Mesenchymal stem cell (in vitro differentiated cells and primary cell): ENCODE data around the gene CTXN3.

ENCODE experiments used
- DNase-seq: peaks from one replicate; pipeline ENCODE4 v3.0.0-alpha.2; 2013
- H2AFZ ChIP-seq: one replicate; pipeline ENCODE4 v1.6.1; 2013; ENCODE audit warnings: low read depth, mild to moderate bottlenecking, control low read depth, inconsistent platforms, low read length, moderate library complexity
- H2AK5ac ChIP-seq: 2 replicates; pipeline ENCODE4 v1.6.1; 2013; ENCODE audit warnings: low read length, moderate library complexity, mild to moderate bottlenecking, inconsistent platforms; ENCODE audit not compliant: severe bottlenecking
- H2BK120ac ChIP-seq: one replicate; pipeline ENCODE4 v1.6.1; 2013; ENCODE audit warnings: low read depth, mild to moderate bottlenecking, inconsistent platforms, low read length, moderate library complexity
- H2BK12ac ChIP-seq, 2 experiments: one replicate each; pipeline ENCODE4 v1.6.1; 2013; ENCODE audit warnings: inconsistent platforms in 2 of 2, low read length in 2 of 2, mild to moderate bottlenecking in 2 of 2, moderate library complexity in 2 of 2, control low read depth in 1 of 2
- H2BK15ac ChIP-seq: one replicate; pipeline ENCODE4 v1.6.1; 2013; ENCODE audit warnings: mild to moderate bottlenecking, low read depth, inconsistent platforms; ENCODE audit not compliant: poor library complexity, severe bottlenecking
- H2BK5ac ChIP-seq: 2 replicates; pipeline ENCODE4 v1.6.1; 2013; ENCODE audit warnings: low read depth, mild to moderate bottlenecking, low read length, control low read depth, inconsistent platforms; ENCODE audit not compliant: poor library complexity, severe bottlenecking
- H3K14ac ChIP-seq, 2 experiments: one replicate each; pipeline ENCODE4 v1.6.1; 2013; ENCODE audit warnings: inconsistent platforms in 2 of 2, low read length in 2 of 2, control low read depth in 1 of 2, mild to moderate bottlenecking in 1 of 2, moderate library complexity in 1 of 2
- H3K18ac ChIP-seq, 2 experiments: one replicate each; pipeline ENCODE4 v1.6.1; 2013; ENCODE audit warnings: inconsistent platforms in 2 of 2, low read length in 2 of 2, control low read depth in 1 of 2, low read depth in 1 of 2, mild to moderate bottlenecking in 1 of 2
- H3K23ac ChIP-seq, 2 experiments: one replicate each; pipeline ENCODE4 v1.6.1; 2013; ENCODE audit warnings: inconsistent platforms in 2 of 2, low read length in 2 of 2, mild to moderate bottlenecking in 2 of 2, moderate library complexity in 2 of 2, control low read depth in 1 of 2
- H3K27ac ChIP-seq: 2 replicates; pipeline ENCODE4 v1.5.1; 2013; ENCODE audit warnings: mild to moderate bottlenecking, moderate library complexity, low read length, control low read depth, inconsistent platforms; ENCODE audit not compliant: poor library complexity, severe bottlenecking
- H3K27me3 ChIP-seq, 2 experiments: 2 replicates each; pipeline versions ENCODE4 v1.6.1 to v1.7.0; 2013; ENCODE audit warnings: low read length in 2 of 2, mild to moderate bottlenecking in 2 of 2, moderate library complexity in 2 of 2, control low read depth in 1 of 2, inconsistent platforms in 1 of 2; ENCODE audit not compliant: control insufficient read depth in 1 of 2, insufficient read depth in 1 of 2
- H3K36me3 ChIP-seq, 2 experiments: 2 replicates each; pipeline versions ENCODE4 v1.6.1 to v1.7.0; 2013; ENCODE audit warnings: low read length in 2 of 2, control low read depth in 1 of 2, inconsistent platforms in 1 of 2, low read depth in 1 of 2, mild to moderate bottlenecking in 1 of 2; ENCODE audit not compliant: insufficient read depth in 2 of 2, control insufficient read depth in 1 of 2
- H3K4ac ChIP-seq, 2 experiments: one replicate each; pipeline ENCODE4 v1.6.1; 2013; ENCODE audit warnings: inconsistent platforms in 2 of 2, low read length in 2 of 2, mild to moderate bottlenecking in 2 of 2, moderate library complexity in 2 of 2, control low read depth in 1 of 2, low read depth in 1 of 2
- H3K4me1 ChIP-seq: 2 replicates; pipeline ENCODE4 v1.6.1; 2013; ENCODE audit warnings: low read depth, low read length, control low read depth; ENCODE audit not compliant: control insufficient read depth, insufficient read depth
- H3K4me2 ChIP-seq: 2 replicates; pipeline ENCODE4 v1.6.1; 2013; ENCODE audit warnings: low read length, mild to moderate bottlenecking, inconsistent platforms; ENCODE audit not compliant: poor library complexity, severe bottlenecking
- H3K4me3 ChIP-seq, 2 experiments: 2 replicates each; pipeline versions ENCODE4 v1.5.1 to v1.7.0; 2013; ENCODE audit warnings: low read length in 2 of 2, mild to moderate bottlenecking in 2 of 2, control low read depth in 1 of 2, low read depth in 1 of 2; ENCODE audit not compliant: insufficient read depth in 1 of 2
- H3K79me1 ChIP-seq: replicated peaks from 2 replicates; pipeline ENCODE4 v1.6.1; 2013; ENCODE audit warnings: mild to moderate bottlenecking, control low read depth, low read length, inconsistent platforms; ENCODE audit not compliant: poor library complexity, severe bottlenecking
- H3K9ac ChIP-seq: 2 replicates; pipeline ENCODE4 v1.7.0; 2013; ENCODE audit warnings: mild to moderate bottlenecking, low read length, moderate library complexity
- H3K9me3 ChIP-seq: 2 replicates; pipeline ENCODE4 v1.7.0; 2013; ENCODE audit warnings: mild to moderate bottlenecking, low read length; ENCODE audit not compliant: control insufficient read depth
- H4K8ac ChIP-seq: one replicate; pipeline ENCODE4 v1.6.1; 2013; ENCODE audit warnings: inconsistent platforms, mild to moderate bottlenecking, low read length, moderate library complexity
- H4K91ac ChIP-seq: one replicate; pipeline ENCODE4 v1.6.1; 2013; ENCODE audit warnings: mild to moderate bottlenecking, low read length, inconsistent platforms
- WGBS: methylation state at CpG from one replicate; pipeline ENCODE4 v1.1.7; 2013; ENCODE audit warnings: mixed read lengths; 5-methylcytosine and 5-hydroxymethylcytosine counted together

CTXN3 gene

GRCh38 chr5:127696683-127697082, 47.8 kb downstream of the CTXN3 start:
- Histone ChIP-seq H3K79me1 (no peaks in the 10 kb centered on the region), H2BK120ac (no peak overlapping the region), H3K4me2 (no peak overlapping the region), H2BK12ac (no peak overlapping the region), H3K4me3 (no peak overlapping the region), H2AFZ (no peak overlapping the region), H2BK5ac (no peak overlapping the region), H3K9me3 (no peaks in the 10 kb centered on the region), H3K4me1 (peaks cover 2% of the 10 kb centered on the region), H3K9ac (no peak overlapping the region), H2BK15ac (no peak overlapping the region), H4K91ac (no peak overlapping the region), H3K23ac (no peak overlapping the region), H3K18ac (no peak overlapping the region), H3K27me3 (no peaks in the 10 kb centered on the region), H2AK5ac (no peak overlapping the region), H4K8ac (no peak overlapping the region), H3K4ac (no peak overlapping the region), H3K36me3 (no peaks in the 10 kb centered on the region), H3K14ac (no peak overlapping the region), H3K27ac (peak overlapping the region; percentile 79)
- WGBS: 37% methylated on average over 5 of the region's 6 CpGs
- peak; percentile 63 for DNase-seq

- Histone ChIP-seq H3K23ac (no peak overlapping the region), H3K27me3 (no peaks in the 10 kb centered on the region), H3K27ac (peak overlapping the region; percentile 80), H4K8ac (no peak overlapping the region), H3K79me1 (no peaks in the 10 kb centered on the region), H4K91ac (no peak overlapping the region), H3K4ac (no peak overlapping the region), H3K18ac (peak overlapping the region in 1 of 2 experiments; percentile 40), H3K36me3 (no peaks in the 10 kb centered on the region), H2AFZ (no peak overlapping the region), H2BK120ac (no peak overlapping the region), H3K4me3 (no peak overlapping the region), H2BK12ac (peak overlapping the region in 1 of 2 experiments; percentile 72), H3K14ac (no peak overlapping the region), H3K9me3 (no peaks in the 10 kb centered on the region), H2BK5ac (peak overlapping the region; percentile 95), H3K9ac (no peak overlapping the region), H2BK15ac (no peak overlapping the region), H3K4me2 (no peak overlapping the region), H3K4me1 (peaks cover 2% of the 10 kb centered on the region), H2AK5ac (peak overlapping the region; percentile 90)
- WGBS: 59% methylated on average over 2 of the region's 2 CpGs
- peak; percentile 68 for DNase-seq
These were observed 49.2 kb downstream of the CTXN3 start for GRCh38 chr5:127697894-127698600.

GRCh38 chr5:127699416-127699815, 50.5 kb downstream of the CTXN3 start:
- Histone ChIP-seq H3K23ac (no peak overlapping the region), H3K27me3 (no peaks in the 10 kb centered on the region), H3K27ac (no peak overlapping the region), H2BK15ac (no peak overlapping the region), H2BK120ac (no peak overlapping the region), H3K79me1 (no peaks in the 10 kb centered on the region), H3K4ac (no peak overlapping the region), H4K8ac (no peak overlapping the region), H3K4me1 (peaks cover 2% of the 10 kb centered on the region), H2BK5ac (no peak overlapping the region), H3K18ac (no peak overlapping the region), H3K4me2 (no peak overlapping the region), H3K9me3 (no peaks in the 10 kb centered on the region), H2BK12ac (no peak overlapping the region), H2AK5ac (no peak overlapping the region), H3K9ac (no peak overlapping the region), H2AFZ (no peak overlapping the region), H3K4me3 (no peak overlapping the region), H4K91ac (no peak overlapping the region), H3K14ac (no peak overlapping the region), H3K36me3 (no peaks in the 10 kb centered on the region)
- 81% methylated on average over 1 of the region's 5 CpGs for WGBS
- DNase-seq: peak; percentile 12

GRCh38 chr5:127700237-127700766, 51.4 kb downstream of the CTXN3 start:
- H4K91ac ChIP-seq: no peak overlapping the region
- 59% methylated on average over 4 of the region's 6 CpGs for WGBS
- H3K36me3 ChIP-seq: no peaks in the 10 kb centered on the region
- H3K4me1 ChIP-seq: peaks cover 2% of the 10 kb centered on the region
- no peak for DNase-seq
- H2AK5ac ChIP-seq: peak overlapping the region; percentile 96
- H2BK5ac ChIP-seq: no peak overlapping the region
- H3K27ac ChIP-seq: no peak overlapping the region
- H4K8ac ChIP-seq: peak overlapping the region; percentile 19
- no peak overlapping the region for H3K4me3 ChIP-seq
- H3K9me3 ChIP-seq: no peaks in the 10 kb centered on the region
- no peak overlapping the region for H3K23ac ChIP-seq
- no peak overlapping the region for H2AFZ ChIP-seq
- no peak overlapping the region for H2BK12ac ChIP-seq
- no peak overlapping the region for H3K9ac ChIP-seq
- no peaks in the 10 kb centered on the region for H3K79me1 ChIP-seq
- no peak overlapping the region for H3K4me2 ChIP-seq
- H2BK120ac ChIP-seq: no peak overlapping the region
- H3K14ac ChIP-seq: no peak overlapping the region
- H3K27me3 ChIP-seq: no peaks in the 10 kb centered on the region
- H3K4ac ChIP-seq: no peak overlapping the region
- H2BK15ac ChIP-seq: no peak overlapping the region
- peak overlapping the region; percentile 5 to 24 for H3K18ac ChIP-seq
